IMR-90 (cell line): Measurements from ENCODE around the gene FAM193B. TPM values are rescaled to one million over a fixed set of nuclear protein-coding genes. Genes with fewer than 3 reads are reported as not detected.

Experiments
- ATAC-seq: fragments of 200-7000 bp; cut with Tn5 transposase; 2 replicates; pipeline ENCODE4 v1.9.1; 2020; ENCODE audit warnings: low read depth, mild to moderate bottlenecking, moderate library complexity
- BruUV-seq: library from RNA; stranded (reverse); fragments of 400-500 nt; replicated peaks from 2 replicates; lab custom pipeline; 2021; lab: Mats Ljungman, UMichigan
- CTCF ChIA-PET: fragments of 300-600 bp; formaldehyde crosslinking; extraction: SDS; loops from one replicate; lab custom pipeline; 2021; ENCODE audit warnings: antibody characterized with exemption; lab: Yijun Ruan, JAX
- POLR2A ChIA-PET: fragments of 300-600 bp; sonication (Branson Sonifier 250); formaldehyde crosslinking; loops from one replicate; lab custom pipeline; 2022; ENCODE audit warnings: antibody characterized with exemption; ENCODE audit not compliant: unreplicated experiment; lab: Charles Lee
- DNase-seq: peaks from one replicate; pipeline ENCODE4 v3.0.0; 2013
- H2AFZ ChIP-seq: replicated peaks from 2 replicates; pipeline ENCODE3; 2013; ENCODE audit warnings: low read length, mild to moderate bottlenecking; ENCODE audit not compliant: poor library complexity
- H2AK5ac ChIP-seq: 2 replicates; pipeline ENCODE4 v1.6.1; 2013; ENCODE audit warnings: low read depth, low read length, inconsistent platforms
- H2AK9ac ChIP-seq: replicated peaks from 2 replicates; pipeline ENCODE3; 2013; ENCODE audit warnings: mild to moderate bottlenecking, low read depth, low read length, moderate library complexity; ENCODE audit not compliant: poor library complexity
- H2BK120ac ChIP-seq: 2 replicates; pipeline ENCODE4 v1.6.1; 2013; ENCODE audit warnings: low read depth, low read length, inconsistent platforms
- H2BK15ac ChIP-seq: 3 replicates; pipeline ENCODE4 v1.6.1; 2013; ENCODE audit warnings: low read depth, low read length, inconsistent platforms
- H2BK20ac ChIP-seq: 2 replicates; pipeline ENCODE4 v1.6.1; 2013; ENCODE audit warnings: low read depth, mild to moderate bottlenecking, inconsistent platforms, low read length, moderate library complexity
- H2BK5ac ChIP-seq: 2 replicates; pipeline ENCODE4 v1.6.1; 2013; ENCODE audit warnings: mild to moderate bottlenecking, low read depth, low read length, inconsistent platforms; ENCODE audit not compliant: poor library complexity, severe bottlenecking
- H3K14ac ChIP-seq: replicated peaks from 2 replicates; pipeline ENCODE4 v1.6.1; 2013; ENCODE audit warnings: low read depth, low read length, inconsistent platforms
- H3K18ac ChIP-seq: 2 replicates; pipeline ENCODE4 v1.6.1; 2013; ENCODE audit warnings: low read depth, low read length, control low read depth
- H3K23ac ChIP-seq: 2 replicates; pipeline ENCODE4 v1.6.1; 2013; ENCODE audit warnings: low read depth, low read length, inconsistent platforms
- H3K27ac ChIP-seq: 2 replicates; pipeline ENCODE4 v1.5.1; 2013; ENCODE audit warnings: mild to moderate bottlenecking, control low read depth, low read length; ENCODE audit not compliant: insufficient read depth
- H3K27me3 ChIP-seq: 2 replicates; pipeline ENCODE4 v1.6.1; 2013; ENCODE audit warnings: low read length; ENCODE audit not compliant: control insufficient read depth, insufficient read depth
- H3K36me3 ChIP-seq: 2 replicates; pipeline ENCODE4 v1.6.1; 2013; ENCODE audit warnings: low read length, mixed read lengths; ENCODE audit not compliant: control insufficient read depth, insufficient read depth
- H3K4ac ChIP-seq: 2 replicates; pipeline ENCODE4 v1.6.1; 2013; ENCODE audit warnings: low read depth, low read length, inconsistent platforms
- H3K4me1 ChIP-seq: 2 replicates; pipeline ENCODE4 v1.6.1; 2013; ENCODE audit warnings: low read length, mixed read lengths; ENCODE audit not compliant: control insufficient read depth, insufficient read depth
- H3K4me2 ChIP-seq: 2 replicates; pipeline ENCODE4 v1.6.1; 2013; ENCODE audit warnings: low read depth, mild to moderate bottlenecking, control low read depth, low read length, moderate library complexity
- H3K4me3 ChIP-seq: 2 replicates; pipeline ENCODE4 v1.5.1; 2013; ENCODE audit warnings: low read depth, mild to moderate bottlenecking, control low read depth, low read length, moderate library complexity; ENCODE audit not compliant: insufficient read depth
- H3K56ac ChIP-seq: 2 replicates; pipeline ENCODE4 v1.6.1; 2013; ENCODE audit warnings: low read length, inconsistent platforms; ENCODE audit not compliant: insufficient read depth; ENCODE audit errors: extremely low read depth
- H3K79me1 ChIP-seq, 2 experiments: 2 replicates each; pipeline ENCODE4 v1.6.1; 2013; ENCODE audit warnings: low read length in 2 of 2, inconsistent platforms in 1 of 2, low read depth in 1 of 2
- H3K9ac ChIP-seq: 2 replicates; pipeline ENCODE4 v1.6.1; 2013; ENCODE audit warnings: low read depth, low read length, control low read depth
- H3K9me1 ChIP-seq: 2 replicates; pipeline ENCODE4 v1.6.1; 2013; ENCODE audit warnings: low read length, inconsistent platforms; ENCODE audit not compliant: insufficient read depth
- H3K9me3 ChIP-seq: 2 replicates; pipeline ENCODE4 v1.6.1; 2013; ENCODE audit warnings: low read length; ENCODE audit not compliant: control insufficient read depth, insufficient read depth
- H4K20me1 ChIP-seq: 2 replicates; pipeline ENCODE4 v1.6.1; 2013; ENCODE audit warnings: low read length, inconsistent platforms; ENCODE audit not compliant: insufficient read depth
- H4K5ac ChIP-seq: 2 replicates; pipeline ENCODE4 v1.6.1; 2013; ENCODE audit warnings: mild to moderate bottlenecking, low read depth, low read length, control low read depth
- H4K8ac ChIP-seq, 2 experiments: 2 replicates each; pipeline ENCODE4 v1.6.1; 2013; ENCODE audit warnings: low read depth in 2 of 2, low read length in 2 of 2, control low read depth in 1 of 2, inconsistent platforms in 1 of 2
- H4K91ac ChIP-seq: 2 replicates; pipeline ENCODE4 v1.6.1; 2013; ENCODE audit warnings: low read depth, low read length, inconsistent platforms; ENCODE audit not compliant: insufficient read depth
- BHLHE40 ChIP-seq: fragments of 150-350 bp; IDR thresholded peaks from 2 replicates; pipeline ENCODE4 v1.6.1; 2016; ENCODE audit warnings: mild to moderate bottlenecking, low read depth, low read length
- CHD1 ChIP-seq: IDR thresholded peaks from 2 replicates; pipeline ENCODE4 v1.6.1; 2012; ENCODE audit warnings: low read depth, low read length, improper control_type of control experiment
- ELK1 ChIP-seq: fragments of 150-350 bp; IDR thresholded peaks from 2 replicates; pipeline ENCODE4 v1.6.1; 2016; ENCODE audit warnings: low read depth, mild to moderate bottlenecking, low read length, moderate library complexity, borderline replicate concordance
- MAFK ChIP-seq: IDR thresholded peaks from 2 replicates; pipeline ENCODE4 v1.6.1; 2012; ENCODE audit warnings: low read depth, low read length, improper control_type of control experiment
- MXI1 ChIP-seq: IDR thresholded peaks from 2 replicates; pipeline ENCODE4 v1.6.1; 2012; ENCODE audit warnings: low read depth, mild to moderate bottlenecking, low read length, moderate library complexity, borderline replicate concordance
- POLR2A ChIP-seq: IDR thresholded peaks from 2 replicates; pipeline ENCODE4 v1.6.1; 2012; ENCODE audit warnings: mild to moderate bottlenecking, low read depth, low read length
- SMC3 ChIP-seq: fragments of 150-350 bp; IDR thresholded peaks from 2 replicates; pipeline ENCODE4 v1.6.1; 2016; ENCODE audit warnings: low read depth, mild to moderate bottlenecking, antibody characterized with exemption, low read length, moderate library complexity
- WGBS, 2 experiments: methylation state at CpG; one replicate each; pipeline versions ENCODE4 v1.1.5 to v1.1.7; 2013; ENCODE audit warnings: missing lambda C conversion rate in 2 of 2; ENCODE audit not compliant: insufficient read length in 1 of 2; ENCODE audit errors: extremely low coverage in 2 of 2; 5-methylcytosine and 5-hydroxymethylcytosine counted together
- dilution Hi-C: fragments of 300-500 bp; cut with HindIII; formaldehyde crosslinking; loops from one replicate; pipeline ENCODE4 v1.14.3; 2018; ENCODE audit warnings: low sequenced_read_pairs; ENCODE audit not compliant: unreplicated experiment
- in situ Hi-C: fragments of 300-500 bp; cut with MboI; formaldehyde crosslinking; loops from 3 replicates; pipeline ENCODE4 v1.14.3; 2019; ENCODE audit warnings: low sequenced_read_pairs, inconsistent platforms, mixed read lengths
- intact Hi-C: fragments of 100-400 bp; cut with micrococcal nuclease; formaldehyde crosslinking; loops from 2 replicates; pipeline ENCODE4 v1.10.0; 2022
- polyA plus RNA-seq, 3 experiments: library from polyadenylated mRNA; depleted of rRNA; stranded (reverse); fragments of >200 nt; gene quantifications; 2 replicates each; pipeline ENCODE4 v1.2.3, GENCODE V29; 2012; ENCODE audit warnings: low replicate concordance in 1 of 3
- total RNA-seq: library from RNA; depleted of rRNA; stranded (reverse); fragments of >200 nt; gene quantifications from 2 replicates; pipeline ENCODE4 v1.2.3, GENCODE V29; 2012

The FAM193B gene
- total and polyA plus RNA-seq, 2 of the 4 experiments (the other 2 are of a cell fraction): 9.5 to 52.2 TPM

- no peak overlapping the region for H3K18ac ChIP-seq
- 92% methylated on average over 44 of the region's 54 CpGs; no CpG with 5 or more reads in 1 of the 2 experiments for WGBS, 2 experiments
- H2BK15ac ChIP-seq: no peak overlapping the region
- intact Hi-C loops (no loop called here), in situ Hi-C loops (no loop called here), dilution Hi-C loops (no loop called here)
- no TSS peak for BruUV-seq
- no peak overlapping the region for H3K14ac ChIP-seq
- no peak overlapping the region for H2BK5ac ChIP-seq
- H2AK5ac ChIP-seq: no peak overlapping the region
- H3K4me2 ChIP-seq: no peak overlapping the region
- TF ChIP-seq BHLHE40 (no peak), MXI1 (no peak), MAFK (no peak), CHD1 (no peak), POLR2A (no peak), SMC3 (no peak), ELK1 (no peak)
- peak overlapping the region; percentile 24 for H2AK9ac ChIP-seq
- peaks cover 96% of the 10 kb centered on the region for H4K20me1 ChIP-seq
- no peak overlapping the region for H3K56ac ChIP-seq
- no peak overlapping the region for H2BK120ac ChIP-seq
- no peak overlapping the region for H3K23ac ChIP-seq
- H3K36me3 ChIP-seq: peaks cover 79% of the 10 kb centered on the region
- DNase-seq (no peak), ATAC-seq (no peak)
- no peak overlapping the region for H3K4ac ChIP-seq
- H3K27ac ChIP-seq: no peak overlapping the region
- H2BK20ac ChIP-seq: no peak overlapping the region
- H3K9me3 ChIP-seq: no peaks in the 10 kb centered on the region
- H4K91ac ChIP-seq: no peak overlapping the region
- no peaks in the 10 kb centered on the region for H3K27me3 ChIP-seq
- H4K5ac ChIP-seq: no peak overlapping the region
- H3K9ac ChIP-seq: no peak overlapping the region
- H3K9me1 ChIP-seq: peaks cover 8% of the 10 kb centered on the region
- H3K4me3 ChIP-seq: no peak overlapping the region
- ChIA-PET CTCF (no interaction called here), POLR2A (interaction anchor here (0.6 to 0.8 kb wide), 2 partner anchors 15 to 38 kb away, joined by 3 read pairs; no protein-coding TSS in a partner anchor)
- H2AFZ ChIP-seq: no peak overlapping the region
- peaks cover 34 to 80% of the 10 kb centered on the region in 2 experiments for H3K79me1 ChIP-seq
- H3K4me1 ChIP-seq: peaks cover 25% of the 10 kb centered on the region
- no peak overlapping the region for H4K8ac ChIP-seq
Measured at GRCh38 chr5:177491983-177492746, 62.2 kb downstream of the FAM193B start.
